NOMO-1 treated with dmso at 0.1 percent for 144 hours (cell line): ENCODE results near the gene PPP6R3.

Experiments used
- DNase-seq: peaks from one replicate; lab custom pipeline; 2025; ENCODE audit not compliant: unreplicated experiment; lab: John Stamatoyannopoulos, UW

Gene PPP6R3

DNA sequence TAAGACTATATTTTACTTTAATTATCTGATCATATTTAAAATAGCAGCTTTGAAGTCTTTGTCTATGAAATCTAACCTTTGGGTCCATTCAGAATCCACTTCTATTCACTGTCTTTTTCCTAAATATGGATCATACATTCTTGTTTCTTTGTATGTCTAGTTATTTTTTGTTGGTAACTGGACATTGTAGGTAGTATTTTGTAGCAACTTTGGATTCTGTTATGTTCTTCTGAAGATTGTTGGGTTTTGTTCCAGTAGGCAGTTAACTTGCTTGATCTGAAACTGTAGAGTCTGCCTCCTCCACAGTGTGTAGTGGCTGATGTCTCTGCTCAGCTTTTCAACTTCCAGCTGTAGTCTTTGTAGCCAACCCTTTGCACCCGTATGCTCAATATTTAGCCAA is 186.3 kb downstream of the PPP6R3 start:
- DNase-seq, result no peak

DNA sequence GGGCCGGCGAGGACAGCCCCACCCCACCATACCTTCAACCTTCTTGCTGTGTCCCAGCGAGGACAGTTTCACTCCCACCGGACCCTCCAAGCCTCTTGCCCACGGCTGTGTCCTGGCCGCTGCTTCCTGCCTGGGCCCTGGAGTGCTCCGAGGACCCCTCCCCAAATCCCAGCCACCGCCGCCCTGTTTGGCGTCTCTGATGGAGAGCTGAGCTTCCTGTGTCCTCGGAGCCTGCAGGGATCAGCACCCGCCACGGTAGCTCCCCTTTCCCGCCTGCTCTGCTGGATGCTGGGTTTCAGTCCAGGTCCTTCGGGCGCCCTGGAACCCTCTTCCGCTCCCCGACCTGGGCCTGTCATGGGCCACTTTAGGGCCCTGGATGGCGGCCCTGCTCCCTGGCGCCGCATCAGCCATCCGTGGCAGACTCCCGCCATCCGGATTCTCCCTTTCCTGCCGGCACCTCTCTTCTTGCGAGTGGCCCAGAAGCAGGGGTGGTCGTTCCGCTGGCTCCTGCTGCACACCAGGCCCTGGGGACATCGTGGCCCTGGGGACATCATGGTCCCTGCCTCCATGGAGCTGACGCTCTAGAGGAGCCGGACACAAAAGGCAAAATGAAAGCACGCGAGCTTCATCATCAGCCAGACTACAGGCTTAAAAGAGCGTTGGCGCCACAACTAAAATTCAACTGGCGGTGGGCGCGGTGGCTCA is 189.5 kb downstream of the PPP6R3 start:
- DNase-seq, result no peak

DNA sequence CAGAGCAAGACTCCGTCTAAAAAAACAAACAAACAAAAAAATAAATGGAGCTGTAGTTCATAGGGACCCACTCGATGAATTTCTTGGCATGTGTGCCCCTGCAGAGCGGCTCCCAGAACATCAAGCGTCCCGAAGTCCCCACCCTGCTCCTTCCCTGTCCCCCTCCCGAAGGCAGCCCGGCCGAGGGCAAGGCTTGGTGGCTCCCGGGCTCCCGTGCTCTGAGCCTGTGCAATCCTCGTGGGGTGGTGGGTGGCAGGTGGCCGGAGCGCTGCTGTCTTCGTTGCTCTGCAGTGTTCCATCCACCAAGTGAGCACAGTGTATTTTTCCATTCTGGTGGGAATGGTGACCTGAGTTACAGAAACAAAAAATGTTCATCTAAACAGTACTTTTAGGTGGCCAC is 190.2 kb downstream of the PPP6R3 start:
- DNase-seq, result no peak

DNA sequence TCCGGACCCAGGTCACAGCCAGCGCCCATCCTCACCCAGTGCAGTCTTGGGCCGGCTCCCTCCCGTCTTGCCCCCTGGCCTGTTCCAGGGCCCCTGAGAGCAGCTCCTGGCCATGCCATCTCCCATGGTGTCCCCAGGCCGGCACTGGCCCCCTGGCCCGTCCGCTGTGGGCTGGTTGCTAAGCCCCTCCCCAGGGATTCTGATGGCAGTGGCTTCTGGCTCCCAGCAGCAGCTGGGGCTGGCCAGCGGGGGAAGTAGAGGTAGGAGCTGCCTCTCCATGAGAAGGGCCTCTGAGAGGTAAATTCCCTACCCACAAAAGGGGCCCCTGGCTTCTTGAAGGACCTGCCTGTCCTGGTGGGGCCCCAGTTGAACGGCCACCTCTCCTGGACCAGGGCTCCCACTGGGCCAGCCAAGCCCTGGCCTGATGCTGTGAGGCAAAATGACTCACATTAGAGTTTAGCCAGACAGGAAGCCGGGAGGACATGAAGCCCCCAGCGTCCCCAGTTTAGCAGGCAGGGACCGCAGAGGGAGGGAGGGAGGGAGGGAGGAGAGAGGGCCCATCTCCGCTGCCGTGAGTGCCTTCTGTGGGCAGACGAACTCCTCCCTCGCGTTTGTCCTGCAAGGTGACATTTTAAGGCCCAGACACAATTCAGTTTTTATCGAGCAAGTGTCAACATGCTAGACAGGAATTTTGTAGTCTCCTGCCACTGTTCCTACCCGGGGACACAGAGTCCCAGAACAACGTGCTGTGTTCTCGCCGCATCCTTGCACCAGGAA is 190.8 kb downstream of the PPP6R3 start:
- no peak for DNase-seq

DNA sequence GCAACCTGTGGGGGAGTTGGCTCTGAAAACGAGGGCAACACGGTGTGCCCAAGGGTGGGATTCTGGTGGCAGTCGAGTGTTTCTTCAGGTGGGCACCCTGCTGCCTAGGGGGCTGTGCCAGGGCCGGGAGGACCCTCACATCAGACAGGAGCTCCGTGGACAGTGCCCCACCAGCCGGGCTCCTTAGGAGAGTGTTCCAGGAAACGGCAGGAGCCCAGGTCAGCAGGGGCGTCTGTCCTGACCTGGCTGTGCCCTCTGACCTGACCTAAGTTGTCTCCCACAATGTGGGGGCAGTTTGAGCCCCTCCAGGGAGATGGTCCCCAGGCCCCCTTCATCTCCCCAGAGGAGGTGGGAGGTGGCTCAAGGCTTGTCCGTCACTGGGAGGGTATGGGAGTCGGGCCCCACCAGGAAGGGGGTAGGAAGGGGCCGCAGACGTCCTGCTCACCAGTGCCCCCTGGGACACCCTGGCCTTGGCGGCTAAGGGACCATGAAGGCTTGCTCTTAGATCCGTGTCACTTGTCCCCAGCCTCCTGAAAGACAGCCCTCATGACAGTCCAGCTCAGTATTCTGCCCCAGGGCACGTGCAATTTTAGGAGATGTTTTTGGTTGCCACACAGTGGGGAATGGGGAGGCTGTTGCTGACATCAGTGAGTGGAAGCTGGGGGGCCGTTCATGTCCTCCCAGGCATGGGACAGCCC is 191.6 kb downstream of the PPP6R3 start:
- no peak for DNase-seq

DNA sequence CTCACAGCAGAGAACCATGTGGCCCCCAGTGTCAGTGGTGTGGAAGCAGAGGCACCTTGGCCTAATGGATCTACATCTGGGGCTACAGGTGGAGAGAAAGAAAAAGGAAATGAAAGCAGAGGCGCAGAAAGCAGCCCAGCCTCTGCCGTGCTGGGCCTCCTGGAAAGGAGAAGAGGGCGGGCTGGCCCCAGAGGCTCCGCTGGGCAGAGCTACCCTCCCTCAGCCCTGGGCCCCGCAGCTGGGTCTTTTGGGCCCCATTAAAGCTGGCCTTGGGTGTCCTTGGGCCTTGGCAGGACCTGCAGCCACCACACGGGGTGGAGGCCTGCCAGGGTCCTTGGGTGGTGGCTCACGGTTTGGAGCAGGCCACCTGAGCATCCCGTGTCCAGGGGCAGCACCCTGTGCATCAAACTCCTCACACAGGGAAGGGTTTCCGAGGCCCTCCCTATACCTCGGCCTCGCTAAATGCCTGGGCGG is 192.2 kb downstream of the PPP6R3 start:
- no peak for DNase-seq

DNA sequence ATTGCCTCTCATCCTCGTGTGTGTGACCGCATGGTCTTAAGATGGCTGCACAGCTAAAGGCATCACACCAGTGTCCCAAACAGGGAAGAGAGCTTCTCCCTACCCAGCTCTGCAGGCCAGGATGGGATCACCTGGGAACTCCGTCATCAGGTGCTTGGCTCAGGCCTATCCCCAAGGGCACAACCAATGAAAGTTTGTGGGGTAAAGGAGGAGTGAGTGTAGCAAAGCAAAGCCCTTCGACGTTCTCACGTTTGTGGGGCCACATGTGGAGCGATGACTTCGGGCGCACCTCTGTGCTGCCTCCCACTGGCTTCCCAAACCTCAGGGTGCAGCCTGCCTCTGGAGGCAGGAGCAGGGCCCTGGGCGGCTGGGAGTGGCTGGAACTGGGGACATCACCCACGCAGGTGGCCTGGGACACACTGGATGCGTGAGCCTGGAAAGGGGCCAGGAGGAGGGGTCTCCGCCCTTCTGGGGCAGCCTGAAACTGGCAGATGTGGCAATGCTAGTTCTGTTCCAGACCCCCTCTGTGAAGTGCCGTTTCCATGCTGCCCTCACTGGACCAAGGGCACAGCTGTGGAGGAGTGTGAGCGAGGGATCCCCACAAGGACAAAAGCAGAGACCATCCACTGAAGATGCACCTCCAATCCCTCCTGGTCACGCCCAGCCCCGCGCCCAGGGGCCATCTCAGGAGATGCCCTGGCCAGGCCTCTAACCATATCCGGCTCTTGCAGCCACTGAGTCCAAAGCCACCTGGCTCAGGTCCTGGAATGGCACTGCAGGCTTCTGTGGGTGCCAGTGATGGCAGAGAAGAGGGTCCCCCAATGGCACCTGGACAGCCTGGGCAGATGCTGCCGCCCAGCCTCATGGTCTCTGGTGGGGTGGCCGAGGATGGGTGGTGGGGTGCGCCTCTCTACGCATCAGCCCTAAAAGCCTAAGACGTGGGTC is 193.2 kb downstream of the PPP6R3 start:
- no peak for DNase-seq

DNA sequence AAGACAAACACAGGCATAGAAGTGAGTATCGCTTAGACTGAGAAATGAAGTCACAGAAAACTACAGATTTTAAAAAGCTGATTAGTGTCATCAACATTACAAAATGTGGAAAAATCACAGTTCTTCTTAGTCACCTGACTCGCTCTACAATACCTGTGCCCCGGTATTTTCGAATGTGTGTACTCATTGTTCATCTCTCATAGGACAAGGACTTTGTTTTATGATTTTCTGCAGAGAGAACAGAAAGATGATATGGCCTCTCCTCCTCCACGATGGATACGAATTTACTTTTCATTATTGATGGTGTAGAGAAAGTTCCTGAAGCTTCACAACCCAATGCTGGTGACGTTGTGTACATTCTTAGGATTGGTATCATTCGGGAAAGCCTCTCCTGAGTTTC is 194.4 kb downstream of the PPP6R3 start:
- DNase-seq, result no peak

DNA sequence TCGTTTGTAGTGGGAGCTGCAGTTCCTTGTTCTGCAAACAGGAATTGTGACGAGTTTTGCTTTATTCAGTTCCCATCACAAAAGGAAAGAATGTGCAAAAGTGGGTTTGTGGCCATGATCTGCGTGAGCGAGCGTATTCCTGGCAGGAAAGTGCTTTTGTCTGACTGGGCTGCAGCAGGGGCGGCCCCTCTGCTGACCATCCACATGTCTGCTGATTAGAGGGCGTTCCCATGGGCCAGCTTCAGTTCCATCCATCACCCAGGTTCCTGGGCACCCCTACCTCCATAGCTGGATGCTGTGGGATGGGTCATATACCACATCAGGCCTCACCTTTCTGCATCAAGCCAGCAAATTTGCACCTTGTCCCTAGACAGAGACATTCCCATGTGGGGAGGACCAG is 194.9 kb downstream of the PPP6R3 start:
- DNase-seq, result no peak

DNA sequence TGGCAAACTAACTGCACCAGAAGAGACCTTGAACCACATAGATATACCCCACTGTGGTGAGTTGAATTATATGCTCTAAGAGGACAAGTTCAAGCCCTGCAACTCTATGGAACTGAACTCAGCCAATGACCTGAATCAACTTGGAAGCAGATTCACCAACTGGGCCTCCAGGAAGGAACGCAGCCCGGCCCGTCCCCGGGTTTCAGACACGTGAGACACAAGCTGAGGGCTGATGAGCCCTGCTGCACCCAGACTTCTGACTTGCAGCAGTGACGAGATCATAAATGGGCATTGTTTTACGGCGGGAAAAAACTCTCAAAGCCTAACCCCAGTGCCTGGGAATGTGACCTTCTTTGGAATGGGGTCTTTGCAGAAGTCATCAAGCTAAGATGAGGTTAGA is 195.3 kb downstream of the PPP6R3 start:
- DNase-seq, result no peak

DNA sequence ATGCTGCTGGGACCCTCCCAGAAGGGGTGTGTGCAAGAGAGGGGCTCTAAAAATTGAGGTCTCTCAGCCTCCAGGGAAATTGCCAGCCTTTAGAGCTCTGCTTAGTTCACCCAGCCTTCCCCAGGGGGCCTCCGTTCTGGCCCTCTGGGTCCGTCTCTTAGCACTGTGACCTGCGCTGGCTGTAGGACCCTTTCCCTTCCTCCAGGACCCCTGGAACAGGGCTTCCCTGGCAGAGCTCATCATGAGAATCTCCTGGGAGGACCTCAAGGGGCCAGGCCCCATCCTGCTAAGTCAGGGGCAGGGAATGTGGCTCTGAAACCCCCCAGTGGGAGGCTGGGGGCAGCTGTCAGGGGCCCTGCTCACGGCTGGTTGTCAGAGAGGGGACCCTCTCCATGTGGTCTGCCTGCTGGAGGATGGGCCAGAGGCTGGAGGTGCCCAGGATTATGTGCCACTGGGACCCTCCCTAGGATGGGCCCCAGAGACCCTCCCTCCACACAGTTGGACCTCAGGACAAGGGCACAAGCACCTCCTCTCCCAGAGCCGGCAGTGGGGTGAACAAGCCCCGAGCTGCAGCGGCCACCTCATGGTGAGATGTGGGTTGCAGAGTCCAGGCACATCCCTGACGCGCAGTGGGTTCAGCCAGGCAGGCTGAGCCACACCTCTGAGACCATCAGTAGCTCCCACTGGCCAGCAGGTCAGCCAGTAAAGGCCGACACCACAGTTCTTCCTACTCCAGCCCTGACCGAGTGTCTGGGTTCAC is 196.6 kb downstream of the PPP6R3 start:
- DNase-seq, result no peak

DNA sequence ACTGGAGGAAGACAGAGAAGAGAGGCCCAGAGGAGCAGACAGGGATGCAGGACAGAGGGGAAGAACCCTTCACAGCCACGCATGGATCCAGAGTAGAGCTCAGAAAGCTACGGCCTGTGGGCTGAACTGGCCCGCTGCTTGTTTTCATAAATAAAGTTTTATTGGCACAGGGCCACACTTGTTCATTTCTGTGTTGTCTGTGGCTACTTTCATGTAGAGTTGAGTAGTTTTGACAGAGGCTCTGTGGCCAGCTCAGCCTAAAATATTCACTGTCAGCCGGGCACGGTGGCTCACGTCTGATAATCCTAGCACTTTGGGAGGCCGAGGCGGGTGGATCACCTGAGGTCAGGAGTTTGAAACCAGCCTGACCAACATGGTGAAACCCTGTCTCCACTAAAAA is 197.5 kb downstream of the PPP6R3 start:
- no peak for DNase-seq

DNA sequence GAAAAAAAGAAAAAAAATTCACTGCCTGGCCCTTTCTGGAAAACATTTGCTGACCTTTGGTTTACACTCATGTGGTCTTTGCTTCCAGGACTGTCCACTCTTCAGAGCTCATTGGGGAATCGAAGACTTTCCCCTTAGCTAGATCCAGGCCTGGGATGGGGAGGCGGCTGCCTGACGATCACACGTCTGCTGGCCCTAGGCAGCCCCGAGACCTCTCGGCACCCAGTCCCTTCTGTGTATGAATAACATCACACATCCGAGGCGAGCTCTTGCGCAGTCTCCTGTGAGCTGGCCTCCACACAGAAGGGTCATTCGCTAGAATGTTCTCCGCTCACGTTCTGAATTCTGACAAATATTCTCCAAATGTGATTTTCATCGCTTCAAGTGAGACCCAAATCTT is 198.1 kb downstream of the PPP6R3 start:
- no peak for DNase-seq

DNA sequence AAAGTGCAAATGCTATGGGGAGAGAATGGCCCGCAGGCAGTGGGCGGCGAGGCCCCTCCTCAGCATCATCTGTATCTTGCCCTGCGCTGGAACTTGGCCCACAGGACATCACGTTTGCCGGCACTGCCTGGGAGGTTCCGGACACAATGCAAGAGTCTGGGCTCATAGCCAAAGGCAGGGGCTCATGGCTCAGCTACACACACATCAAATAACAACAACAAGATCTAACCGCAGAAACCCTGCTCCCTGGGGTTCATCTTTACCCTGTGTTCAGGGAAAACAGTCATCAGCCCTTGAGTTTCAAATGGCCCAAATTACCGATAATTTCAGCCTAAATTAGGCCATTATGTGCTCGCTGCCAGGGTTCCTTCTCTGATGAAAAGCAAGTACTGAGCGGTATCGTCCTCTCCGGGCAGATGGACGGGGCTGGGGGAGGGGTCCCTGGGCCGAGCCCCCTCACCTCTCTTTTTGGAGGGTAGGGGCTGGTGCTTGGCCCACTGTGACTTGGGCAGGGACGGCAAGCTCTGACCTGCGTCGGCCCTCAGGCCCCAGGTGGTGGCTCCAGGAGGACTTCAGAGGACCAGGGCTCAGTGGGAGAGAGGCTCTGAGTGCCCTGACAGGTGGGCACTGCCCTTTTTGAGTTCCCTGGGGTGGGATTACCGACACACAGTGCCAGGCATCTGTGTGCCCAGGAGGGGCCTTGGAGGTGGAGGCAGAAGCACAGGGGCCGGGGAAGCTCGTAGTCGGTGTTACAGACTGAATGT is 198.8 kb downstream of the PPP6R3 start:
- DNase-seq, result no peak

DNA sequence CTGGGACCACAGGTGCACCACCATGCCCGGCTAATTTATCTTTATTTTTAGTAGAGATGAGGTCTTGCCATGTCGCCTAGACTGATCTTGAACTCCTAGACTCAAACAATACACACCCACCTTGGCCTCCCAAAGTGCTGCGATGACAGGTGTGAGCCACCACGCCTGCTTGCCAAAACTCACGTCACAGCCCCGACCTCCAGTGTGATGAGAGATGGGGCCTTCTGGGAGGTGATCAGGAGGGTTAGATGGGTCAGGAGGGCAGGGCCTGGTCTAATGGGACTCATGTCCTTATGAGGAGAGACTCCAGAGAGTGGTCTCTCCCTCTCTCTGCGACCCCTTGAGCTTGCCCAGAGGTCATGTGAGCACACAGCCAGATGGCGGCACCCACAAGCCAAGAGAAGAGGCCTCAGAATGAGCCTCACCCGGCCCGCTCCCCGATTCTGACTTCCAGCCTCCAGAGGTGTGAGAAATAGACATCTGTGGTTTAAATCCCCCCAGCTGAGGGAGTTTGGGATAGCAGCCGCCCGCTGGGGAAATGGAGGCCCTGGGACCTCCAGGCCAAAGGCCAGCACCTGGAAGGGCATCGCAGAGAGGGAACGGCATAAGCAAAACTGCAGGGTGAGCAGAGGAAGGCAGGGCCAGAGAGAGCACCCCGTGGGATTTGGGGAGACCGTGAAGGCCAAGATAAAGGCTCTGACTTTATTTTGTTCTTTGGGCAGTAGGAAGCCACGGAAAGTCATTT is 199.7 kb downstream of the PPP6R3 start:
- DNase-seq, result no peak

DNA sequence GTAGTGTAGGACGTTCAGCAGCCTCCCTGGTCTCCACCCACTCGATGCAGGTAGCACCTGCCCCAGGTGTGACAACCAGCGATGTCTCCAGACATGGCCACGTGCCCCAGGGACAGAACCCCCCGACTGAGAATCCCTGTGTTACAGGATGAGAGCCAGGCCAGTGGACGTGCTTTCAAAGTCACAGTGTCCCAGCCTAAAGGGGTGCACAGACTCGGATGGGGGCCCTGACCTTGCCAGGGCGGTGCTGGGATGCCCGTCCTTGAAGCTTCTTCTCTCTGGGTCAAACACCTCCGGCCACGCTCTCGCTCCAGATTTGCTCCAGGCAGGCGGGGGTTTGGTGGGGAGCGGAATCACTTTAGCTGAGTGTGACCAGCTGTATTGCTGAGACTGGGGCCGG is 200.5 kb downstream of the PPP6R3 start:
- DNase-seq, result no peak

DNA sequence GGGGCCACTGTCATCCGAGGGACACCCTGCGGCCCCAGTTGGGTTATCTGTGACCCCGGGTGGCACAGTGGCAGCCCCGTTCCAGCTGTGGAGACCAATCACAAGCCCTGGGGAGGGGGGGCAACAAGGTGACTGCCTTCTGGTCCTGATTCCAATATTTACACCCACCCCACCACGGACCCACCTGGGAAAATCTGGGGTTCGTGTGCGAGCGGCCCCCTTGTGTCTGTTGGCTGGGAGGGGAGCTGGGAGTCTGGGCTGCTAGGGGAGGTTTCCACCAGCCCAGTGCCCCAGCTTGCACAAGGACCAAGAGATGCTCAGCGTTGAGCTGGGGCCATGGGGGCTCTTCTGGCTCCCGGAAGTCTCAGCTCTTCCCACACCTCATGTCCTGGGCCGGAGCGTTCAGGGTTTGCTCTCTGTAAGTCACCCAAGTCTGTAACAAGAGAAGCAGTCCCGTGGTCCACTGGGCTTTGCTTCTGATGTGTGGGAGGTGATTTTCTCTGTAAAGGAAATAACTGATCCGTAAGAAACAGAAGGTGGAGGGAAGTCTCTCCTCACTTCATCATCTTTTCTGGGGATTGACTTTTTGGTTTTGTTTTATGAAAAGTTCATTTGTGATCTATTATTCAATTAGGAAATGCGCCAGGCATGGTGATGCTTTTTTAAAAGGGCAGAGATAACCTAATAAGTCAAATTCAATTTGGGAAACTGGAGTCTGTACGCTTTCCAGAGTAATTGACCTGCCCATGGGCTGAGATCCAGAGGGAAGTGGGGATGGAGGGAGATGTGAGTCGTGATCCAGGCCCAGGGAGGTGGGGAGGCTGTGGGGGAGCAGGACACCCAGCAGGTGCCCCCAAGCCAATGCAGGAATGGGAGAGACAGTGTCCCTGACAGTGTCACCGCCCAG is 201.4 kb downstream of the PPP6R3 start:
- DNase-seq, result no peak
